Activated CD8-positive, alpha-beta memory T cell treated with anti-CD3 and anti-CD28 coated beads, Interleukin-2, amount 50 U/mL, for 1 hour (primary cell): ENCODE results near the gene GPNMB.

Experiments
- DNase-seq: peaks from one replicate; pipeline ENCODE4 v3.0.0-alpha.2; 2020; ENCODE audit errors: extremely low read depth

The GPNMB gene

GRCh38 chr7:23273141-23273599, 26.6 kb downstream of the GPNMB start:
- peak; percentile 75 for DNase-seq

- no peak for DNase-seq
Observed at GRCh38 chr7:23275912-23276311, 29.3 kb downstream of the GPNMB start.

GRCh38 chr7:23276376-23276775, 29.8 kb downstream of the GPNMB start:
- DNase-seq = no peak

- DNase-seq = no peak
Observed at GRCh38 chr7:23276947-23277346, 30.4 kb downstream of the GPNMB start.

GRCh38 chr7:23277359-23277989, 30.9 kb downstream of the GPNMB start:
- no peak for DNase-seq

GRCh38 chr7:23279819-23280525, 33.4 kb downstream of the GPNMB start:
- DNase-seq = no peak

- no peak for DNase-seq
Observed at GRCh38 chr7:23283086-23283485, 36.5 kb downstream of the GPNMB start.

- DNase-seq = no peak
Observed at GRCh38 chr7:23284871-23285270, 38.3 kb downstream of the GPNMB start.

- DNase-seq = no peak
Observed at GRCh38 chr7:23285657-23286646, 39.4 kb downstream of the GPNMB start.

- no peak for DNase-seq
Observed at GRCh38 chr7:23287612-23288011, 41.0 kb downstream of the GPNMB start.

GRCh38 chr7:23290993-23291392, 44.4 kb downstream of the GPNMB start:
- DNase-seq = no peak

GRCh38 chr7:23291957-23292560, 45.5 kb downstream of the GPNMB start:
- DNase-seq = no peak

GRCh38 chr7:23292623-23293022, 46.0 kb downstream of the GPNMB start:
- DNase-seq = no peak

- no peak for DNase-seq
Observed at GRCh38 chr7:23293500-23294073, 47.0 kb downstream of the GPNMB start.

GRCh38 chr7:23294549-23295400, 48.2 kb downstream of the GPNMB start:
- no peak for DNase-seq

GRCh38 chr7:23295401-23295697, 48.8 kb downstream of the GPNMB start:
- no peak for DNase-seq

- no peak for DNase-seq
Observed at GRCh38 chr7:23298141-23298881, 51.7 kb downstream of the GPNMB start.

- peak; percentile 90 for DNase-seq
Observed at GRCh38 chr7:23298885-23299769, 52.6 kb downstream of the GPNMB start, which contains the start of gene MALSU1. TSS of gene MALSU1 (plus strand) at chr7:23299339. CDS start at chr7:23299353, 14 bp downstream.

GRCh38 chr7:23299770-23300300, 53.3 kb downstream of the GPNMB start:
- DNase-seq = no peak
